Bronchial epithelial cell (primary cell): ENCODE data around the gene ETFDH. TPM values are rescaled to one million over a fixed set of nuclear protein-coding genes. Genes with fewer than 3 reads are reported as not detected.
"Not testable (repeated sequence)": the region's sequence is repeated elsewhere in the genome, so short reads cannot be mapped to it uniquely, and the experiment has no call there.

Experiments
- DNase-seq: peaks from one replicate; pipeline ENCODE4 v3.0.0-alpha.2; 2010; ENCODE audit warnings: low read depth
- FAIRE-seq: peaks from 2 replicates; lab custom pipeline; 2011; peaks lifted over from hg19 to GRCh38; lab: Jason Lieb, UNC
- H3K27me3 ChIP-seq: 2 replicates; pipeline ENCODE4 v1.5.1; 2011; ENCODE audit warnings: low read length; ENCODE audit not compliant: control insufficient read depth, insufficient read depth
- H3K36me3 ChIP-seq: 2 replicates; pipeline ENCODE4 v1.5.1; 2011; ENCODE audit warnings: low read length; ENCODE audit not compliant: control insufficient read depth, insufficient read depth
- H3K4me3 ChIP-seq: 2 replicates; pipeline ENCODE4 v1.5.1; 2011; ENCODE audit warnings: mild to moderate bottlenecking, low read depth, low read length, control low read depth
- total RNA-seq: library from RNA; depleted of rRNA; stranded (reverse); fragments of >200 nt; gene quantifications from 2 replicates; pipeline ENCODE4 v1.2.1, GENCODE V29; 2014
- TF ChIP-seq, protein P1 (sequence below): IDR thresholded peaks from 2 replicates; pipeline ENCODE4 v1.5.1; 2011; ENCODE audit warnings: mild to moderate bottlenecking, moderate library complexity, low read length, control low read depth, inconsistent platforms; ENCODE audit not compliant: insufficient read depth, severe bottlenecking

The ETFDH gene
- total RNA-seq, 1 donor from 2014 or later: 21.9 TPM

DNA sequence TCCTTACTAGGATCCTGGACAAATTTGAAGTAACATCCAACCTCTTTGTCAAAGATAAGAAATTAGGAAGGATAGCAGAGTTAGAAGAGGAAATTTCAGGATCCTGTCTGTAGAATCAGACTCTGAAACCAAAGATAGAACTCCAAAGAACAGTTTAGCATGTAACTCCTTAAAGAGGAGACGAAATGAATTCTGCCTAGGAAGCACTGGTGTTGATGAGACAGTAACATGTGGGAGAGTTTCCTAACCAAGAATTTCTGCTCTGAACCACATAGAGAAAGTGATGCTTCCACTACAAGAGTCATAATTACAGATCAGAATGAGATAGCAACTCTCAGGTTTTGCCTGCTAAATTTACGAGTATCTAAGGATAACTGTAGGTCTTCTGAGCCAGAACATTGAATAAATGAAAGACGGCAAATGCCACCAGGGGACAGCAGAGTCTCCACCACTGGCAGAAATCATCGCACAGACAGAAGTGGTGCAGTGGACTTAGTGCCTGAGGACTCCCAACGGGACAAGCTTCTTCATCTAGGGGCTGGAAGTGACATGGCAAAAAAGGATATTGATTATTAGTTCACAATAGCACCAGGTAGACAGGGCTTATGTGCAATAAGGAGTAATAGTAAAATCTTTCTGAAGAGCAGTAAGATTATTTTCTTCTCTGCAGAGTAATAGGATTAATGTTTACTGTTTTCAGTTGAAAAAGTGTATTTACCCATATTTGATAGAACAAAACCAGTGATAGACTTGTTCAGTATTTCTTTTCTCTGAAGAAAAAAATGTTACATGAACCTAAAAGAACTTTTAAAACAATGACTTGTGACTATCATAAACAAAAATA is 57.8 kb downstream of the ETFDH start:
- DNase-seq (peak; percentile 66), FAIRE-seq (no peak)
- H3K4me3 ChIP-seq: no peak overlapping the region
- H3K36me3 ChIP-seq: no peaks in the 10 kb centered on the region
- TF ChIP-seq, protein P1, sequence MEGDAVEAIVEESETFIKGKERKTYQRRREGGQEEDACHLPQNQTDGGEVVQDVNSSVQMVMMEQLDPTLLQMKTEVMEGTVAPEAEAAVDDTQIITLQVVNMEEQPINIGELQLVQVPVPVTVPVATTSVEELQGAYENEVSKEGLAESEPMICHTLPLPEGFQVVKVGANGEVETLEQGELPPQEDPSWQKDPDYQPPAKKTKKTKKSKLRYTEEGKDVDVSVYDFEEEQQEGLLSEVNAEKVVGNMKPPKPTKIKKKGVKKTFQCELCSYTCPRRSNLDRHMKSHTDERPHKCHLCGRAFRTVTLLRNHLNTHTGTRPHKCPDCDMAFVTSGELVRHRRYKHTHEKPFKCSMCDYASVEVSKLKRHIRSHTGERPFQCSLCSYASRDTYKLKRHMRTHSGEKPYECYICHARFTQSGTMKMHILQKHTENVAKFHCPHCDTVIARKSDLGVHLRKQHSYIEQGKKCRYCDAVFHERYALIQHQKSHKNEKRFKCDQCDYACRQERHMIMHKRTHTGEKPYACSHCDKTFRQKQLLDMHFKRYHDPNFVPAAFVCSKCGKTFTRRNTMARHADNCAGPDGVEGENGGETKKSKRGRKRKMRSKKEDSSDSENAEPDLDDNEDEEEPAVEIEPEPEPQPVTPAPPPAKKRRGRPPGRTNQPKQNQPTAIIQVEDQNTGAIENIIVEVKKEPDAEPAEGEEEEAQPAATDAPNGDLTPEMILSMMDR: peak; percentile 88
- no peaks in the 10 kb centered on the region for H3K27me3 ChIP-seq

GRCh38 chr4:158738866-158739265 is 66.8 kb downstream of the ETFDH start:
- TF ChIP-seq, protein P1: no peak
- H3K27me3 ChIP-seq: no peaks in the 10 kb centered on the region
- DNase-seq (no peak), FAIRE-seq (no peak)
- H3K36me3 ChIP-seq: no peaks in the 10 kb centered on the region
- no peak overlapping the region for H3K4me3 ChIP-seq

DNA sequence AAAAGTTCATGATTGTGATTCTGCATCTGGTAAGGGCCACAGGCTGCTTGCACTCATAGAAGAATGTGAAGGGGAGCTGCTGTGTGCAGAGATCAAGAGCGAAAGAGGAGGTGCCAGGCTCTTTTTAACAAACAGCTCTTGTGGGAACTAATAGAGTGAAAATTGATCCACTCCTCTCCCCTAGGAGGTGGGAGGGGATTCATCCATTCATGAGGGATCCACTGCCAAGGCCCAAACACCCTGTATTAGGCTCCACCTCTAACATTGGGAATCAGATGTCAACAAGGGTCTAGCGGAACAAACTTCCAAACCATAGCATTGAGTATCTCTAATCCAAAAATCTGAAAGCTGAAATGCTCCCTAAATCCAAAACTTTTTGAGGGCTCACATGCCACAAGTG is 67.5 kb downstream of the ETFDH start:
- Histone ChIP-seq H3K4me3 (no peak overlapping the region), H3K36me3 (no peaks in the 10 kb centered on the region), H3K27me3 (no peaks in the 10 kb centered on the region)
- DNase-seq: no peak
- TF ChIP-seq, protein P1: no peak
- FAIRE-seq: no peak

- no peaks in the 10 kb centered on the region for H3K36me3 ChIP-seq
- TF ChIP-seq, protein P1: no peak
- DNase-seq (peak; percentile 22), FAIRE-seq (no peak)
- no peaks in the 10 kb centered on the region for H3K27me3 ChIP-seq
- H3K4me3 ChIP-seq: no peak overlapping the region
These were observed 69.4 kb downstream of the ETFDH start for GRCh38 chr4:158741326-158742021.

- not testable (repeated sequence) for H3K36me3 ChIP-seq, H3K4me3 ChIP-seq, DNase-seq, FAIRE-seq, H3K27me3 ChIP-seq
These were observed 74.4 kb downstream of the ETFDH start for GRCh38 chr4:158746537-158746936.

- no peak for FAIRE-seq
These were observed 78.3 kb downstream of the ETFDH start for GRCh38 chr4:158750379-158750778.

More at GRCh38 chr4:158750379-158750778, 78.3 kb downstream of the ETFDH start:
- DNase-seq: no peak
- Histone ChIP-seq H3K4me3 (no peak overlapping the region), H3K36me3 (no peaks in the 10 kb centered on the region), H3K27me3 (no peaks in the 10 kb centered on the region)
- TF ChIP-seq, protein P1: no peak
